ENCODE data around the gene ADGRB2. TPM values are rescaled to one million over a fixed set of nuclear protein-coding genes. Genes with fewer than 3 reads are reported as not detected.

ADGRB2 gene
- total RNA-seq, 2 donors from 2014 or later = 3.8 to 5.3 TPM

- no peak for DNase-seq (ENCODE audit: low spot score)
- intact Hi-C loops (cut with DNase I) = no loop called here
These were observed 84.4 kb downstream of the ADGRB2 start for GRCh38 chr1:31679676-31680230.

- DNase-seq (ENCODE audit: low spot score) = no peak
- intact Hi-C loops (cut with DNase I) = no loop called here
These were observed 85.0 kb downstream of the ADGRB2 start for GRCh38 chr1:31679091-31679490.

GRCh38 chr1:31678681-31679080 lies 85.5 kb downstream of the ADGRB2 start:
- intact Hi-C loops (cut with DNase I) = no loop called here
- DNase-seq (ENCODE audit: low spot score) = no peak

GRCh38 chr1:31677949-31678348 lies 86.2 kb downstream of the ADGRB2 start:
- intact Hi-C loops (cut with DNase I) = no loop called here
- no peak for DNase-seq (ENCODE audit: low spot score)

GRCh38 chr1:31677401-31677800 lies 86.7 kb downstream of the ADGRB2 start:
- intact Hi-C loops (cut with DNase I) = no loop called here
- no peak for DNase-seq (ENCODE audit: low spot score)

Small RNAs within 50 kb of the gene (microRNA-seq; reads per million reads assigned to microRNA genes)
- gene MIR4254 (ENCODE audit: borderline microRNAs expressed in 2 of 2) = 0 to 0.26 reads per million in 2 donors

Other genes starting within 250 kb of the ADGRB2 start
- gene TINAGL1, start 187.8 kb downstream of the ADGRB2 start, total RNA-seq = 100 to 1,000 TPM; 110 to 123 TPM
- gene HCRTR1, start 146.7 kb downstream of the ADGRB2 start, total RNA-seq = not detected
- 10 to 100 TPM; 55.5 to 62.8 TPM for gene PEF1, start 119.5 kb downstream of the ADGRB2 start, total RNA-seq
- gene COL16A1, start 60.3 kb downstream of the ADGRB2 start, total RNA-seq = 100 to 1,000 TPM in 1 of 2 donors, 10 to 100 TPM in 1; 93.3 to 179 TPM
- gene SPOCD1, start 51.7 kb upstream of the ADGRB2 start, total RNA-seq = 10 to 100 TPM; 13.5 to 23.0 TPM
- 100 to 1,000 TPM; 259 to 375 TPM for gene PTP4A2, start 174.0 kb upstream of the ADGRB2 start, total RNA-seq
- gene KHDRBS1, start 249.5 kb upstream of the ADGRB2 start, total RNA-seq = 10 to 100 TPM; 68.8 to 71.5 TPM

Measured in posterior vena cava (tissue), 2 donors.